ES-I3 (cell line): Measurements from ENCODE around the gene CCDC18.

Experiments used
- H3K36me3 ChIP-seq: 2 replicates; pipeline ENCODE4 v1.6.1; 2013; ENCODE audit warnings: mild to moderate bottlenecking, low read length, control low read depth, moderate library complexity; ENCODE audit not compliant: insufficient read depth
- H3K4me1 ChIP-seq: 2 replicates; pipeline ENCODE4 v1.6.1; 2013; ENCODE audit warnings: mild to moderate bottlenecking, control low read depth, low read length; ENCODE audit not compliant: insufficient read depth
- H3K9ac ChIP-seq: 2 replicates; pipeline ENCODE4 v1.6.1; 2013; ENCODE audit warnings: low read depth, mild to moderate bottlenecking, low read length, moderate library complexity
- H3K9me3 ChIP-seq: 2 replicates; pipeline ENCODE4 v1.6.1; 2013; ENCODE audit warnings: mild to moderate bottlenecking, low read length, moderate library complexity; ENCODE audit not compliant: control insufficient read depth, insufficient read depth

CCDC18 gene

DNA sequence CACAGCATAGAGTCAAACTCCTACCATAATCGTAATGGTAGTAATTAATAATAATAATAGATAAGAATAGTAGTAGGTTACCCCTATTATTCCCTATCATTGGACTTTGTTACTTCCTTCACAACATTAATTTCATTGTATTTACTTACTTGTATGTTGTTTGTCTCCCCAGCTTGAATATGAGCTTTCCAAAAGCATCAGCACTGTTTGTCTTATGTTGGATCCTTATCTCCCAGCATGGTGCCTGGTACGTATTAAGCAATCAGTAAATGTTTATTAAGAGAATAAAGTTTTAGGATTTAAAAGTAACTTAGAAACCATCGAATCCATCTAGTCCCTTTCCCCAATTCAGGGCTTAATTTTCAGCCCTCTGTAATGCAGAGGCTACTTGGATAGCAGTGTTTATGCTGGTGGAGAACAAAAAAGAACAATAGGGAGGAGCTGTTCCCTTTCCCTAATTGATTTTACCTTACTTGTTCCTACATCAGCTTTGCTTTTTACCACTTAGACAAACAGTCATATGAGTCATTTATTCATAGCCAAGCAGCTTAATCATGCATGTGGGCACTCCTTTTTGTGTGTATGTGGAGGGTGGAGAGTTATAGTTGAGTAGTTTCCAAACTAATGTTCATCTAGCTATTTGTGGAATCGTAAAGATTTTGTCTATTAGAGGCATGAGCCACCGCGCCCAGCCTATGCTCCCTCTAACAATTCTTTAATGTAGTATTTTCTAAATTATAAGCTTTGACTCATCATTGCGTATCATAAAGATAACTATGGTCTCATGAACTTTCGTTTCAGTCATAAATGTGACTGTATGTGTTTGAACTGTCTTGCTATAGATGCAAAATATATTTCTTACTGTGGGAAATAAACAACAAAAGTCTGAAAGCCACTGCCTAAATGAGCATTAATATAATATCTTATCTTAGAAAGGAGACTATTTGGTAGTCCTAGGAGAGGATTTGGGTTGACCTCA lies 144.3 kb downstream of the CCDC18 start:
- Histone ChIP-seq H3K9ac (no peak overlapping the region), H3K36me3 (no peaks in the 10 kb centered on the region), H3K9me3 (no peaks in the 10 kb centered on the region), H3K4me1 (peaks cover 14% of the 10 kb centered on the region)
